GM18517 (cell line): ENCODE data around the gene CCDC197.

Experiments used
- ATAC-seq: cut with Tn5 transposase; IDR thresholded peaks from one replicate; pipeline ENCODE4 v1.9.1; 2021; ENCODE audit warnings: mild to moderate bottlenecking, moderate library complexity; ENCODE audit not compliant: unreplicated experiment

The CCDC197 gene

GRCh38 chr14:94040796-94041195 lies 43.7 kb downstream of the CCDC197 start:
- ATAC-seq: no peak

DNA sequence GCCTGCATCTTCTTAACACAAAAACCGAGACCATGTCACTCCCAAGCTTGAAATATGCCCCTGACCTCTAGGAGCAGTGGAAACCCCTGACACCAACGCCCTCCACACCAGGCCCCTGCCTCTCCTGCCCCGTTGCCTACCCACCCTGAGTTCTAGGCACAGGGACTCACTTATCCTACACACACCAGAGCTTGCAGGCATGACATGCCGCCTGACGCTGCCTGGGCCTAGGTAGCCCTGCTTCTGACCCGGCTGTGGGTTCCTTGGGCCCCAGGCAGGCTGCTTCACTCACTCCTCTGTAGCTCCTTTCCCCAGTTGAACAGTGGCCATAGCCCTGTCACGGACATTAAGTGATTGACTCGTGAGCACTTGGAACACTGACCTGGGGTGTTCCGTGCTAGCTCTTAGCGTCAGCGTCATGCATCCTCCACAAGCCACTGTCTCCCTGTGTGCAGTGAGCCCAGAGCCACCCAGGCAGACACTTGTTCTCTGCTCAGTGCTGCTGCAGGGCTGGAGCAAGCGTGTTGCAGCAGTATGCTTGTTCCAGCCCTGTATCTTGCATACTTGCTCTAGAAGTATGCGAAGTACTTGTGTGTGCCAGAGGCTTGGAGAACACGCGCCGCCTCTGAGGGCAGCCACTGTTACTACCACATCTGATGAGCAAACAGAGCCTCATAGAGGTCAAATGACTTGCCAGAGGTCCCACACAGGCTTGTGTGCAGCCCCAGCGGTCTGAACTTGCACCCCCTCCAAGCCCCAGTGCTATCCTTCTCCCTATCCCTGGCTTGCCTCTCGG lies 44.6 kb downstream of the CCDC197 start:
- ATAC-seq: no peak

DNA sequence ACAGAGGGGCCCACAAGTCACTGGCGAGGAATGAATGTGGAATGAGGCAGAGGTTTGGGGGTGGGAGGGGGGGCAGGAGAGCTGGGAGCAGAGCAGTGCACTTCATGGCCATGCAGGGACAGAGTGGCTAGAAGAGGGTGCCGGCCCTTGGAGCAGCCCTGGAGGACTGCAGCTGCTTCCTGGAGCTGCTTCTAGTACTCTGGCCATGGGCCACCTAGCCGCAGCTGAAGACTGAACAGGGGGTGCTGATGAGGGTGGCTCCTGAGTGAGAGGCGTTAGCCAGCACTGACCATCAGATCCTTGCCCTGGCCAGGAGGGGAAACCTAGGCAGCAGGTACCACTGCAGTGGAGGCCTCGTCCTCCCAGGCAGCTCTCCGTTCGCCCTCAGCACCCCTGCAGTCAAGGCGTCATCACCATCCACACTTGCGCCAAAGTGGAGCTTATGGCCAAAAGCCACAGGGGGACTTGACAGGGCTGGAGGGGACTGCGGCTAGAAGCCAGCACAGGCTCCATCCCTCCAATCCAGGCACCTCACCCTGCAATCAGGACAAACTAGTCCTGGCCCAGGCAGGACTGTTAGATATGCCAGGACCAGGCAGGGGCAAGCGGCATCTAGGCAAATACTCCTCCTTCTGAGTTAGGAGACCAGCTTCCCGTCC lies 45.5 kb downstream of the CCDC197 start:
- ATAC-seq: no peak

DNA sequence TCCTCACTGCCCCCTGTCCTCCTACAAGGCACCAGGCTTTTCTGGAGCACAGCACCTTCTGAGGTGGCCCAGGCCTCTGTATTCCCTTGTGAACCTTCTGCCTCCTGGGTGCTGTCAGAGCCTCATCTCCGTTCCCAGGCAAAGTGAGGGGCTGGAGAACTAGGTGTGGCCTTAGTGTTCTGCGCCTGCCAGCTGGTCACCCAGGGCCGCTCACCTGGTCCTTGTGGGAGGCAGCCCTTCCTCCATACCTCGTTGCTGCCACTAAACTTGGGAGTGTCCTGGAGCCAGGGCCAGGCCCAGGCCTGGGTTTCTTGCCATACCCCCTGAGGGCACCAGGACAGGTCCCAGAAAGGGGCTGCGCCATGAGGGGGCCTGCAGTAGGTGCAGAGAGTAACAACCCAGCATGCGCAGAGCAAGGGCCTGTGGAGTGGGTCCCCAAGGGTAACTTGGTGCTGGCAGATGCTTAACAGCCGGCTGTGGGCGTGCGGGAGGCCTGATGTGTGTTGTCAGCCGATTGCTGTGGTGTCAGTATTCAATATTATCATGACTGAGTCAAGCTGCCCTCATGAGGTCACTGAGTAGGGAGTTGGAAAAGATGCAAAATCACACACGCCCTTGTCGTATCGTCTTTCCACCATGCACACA lies 46.1 kb downstream of the CCDC197 start:
- ATAC-seq: no peak

GRCh38 chr14:94043756-94044475 lies 46.8 kb downstream of the CCDC197 start:
- no peak for ATAC-seq

DNA sequence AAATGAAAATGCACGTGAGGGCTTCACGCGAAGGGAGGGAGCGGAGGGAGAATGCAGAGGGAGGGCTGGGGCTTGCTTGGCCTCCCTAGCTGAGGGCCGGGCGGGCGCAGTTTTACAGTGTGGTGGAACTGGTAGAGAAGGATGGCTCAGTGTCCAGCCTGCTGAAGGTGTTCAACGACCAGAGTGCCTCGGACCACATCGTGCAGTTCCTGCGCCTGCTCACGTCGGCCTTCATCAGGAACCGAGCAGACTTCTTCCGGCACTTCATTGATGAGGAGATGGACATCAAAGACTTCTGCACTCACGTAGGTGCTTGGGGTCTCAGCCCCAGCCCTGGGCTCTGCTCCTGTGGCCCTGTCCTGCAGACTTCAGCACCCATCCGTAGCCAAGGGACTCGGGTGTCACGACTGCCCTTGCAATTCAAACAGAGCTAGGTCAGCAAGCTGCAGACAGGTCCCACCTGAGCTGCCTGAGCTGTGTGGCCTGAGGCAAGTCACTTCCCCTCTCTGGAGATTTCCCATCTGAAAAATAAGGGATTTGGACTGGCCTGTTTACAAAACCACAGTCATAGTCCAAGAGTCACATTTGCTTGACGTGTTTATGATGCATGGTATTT lies 47.5 kb downstream of the CCDC197 start:
- ATAC-seq: no peak

DNA sequence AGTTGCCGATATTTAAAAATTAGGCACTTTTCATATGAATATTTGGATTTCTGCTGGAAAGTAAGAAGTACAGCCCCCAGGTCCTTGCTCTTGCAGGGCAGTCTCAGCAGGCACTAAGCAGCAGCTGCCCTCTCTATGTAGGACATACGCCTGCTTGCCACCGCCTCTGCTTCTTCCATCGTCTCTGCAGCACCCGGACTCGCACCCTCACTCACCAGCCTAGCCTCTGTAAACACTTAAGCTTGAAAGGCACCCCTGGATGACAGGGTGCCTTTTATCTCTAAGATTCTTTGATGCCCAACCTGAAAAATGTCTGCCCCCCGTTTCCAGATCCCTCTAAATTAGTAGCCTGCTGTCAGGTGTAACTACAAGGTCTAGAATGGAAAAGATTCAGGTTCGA lies 48.0 kb downstream of the CCDC197 start:
- no peak for ATAC-seq

DNA sequence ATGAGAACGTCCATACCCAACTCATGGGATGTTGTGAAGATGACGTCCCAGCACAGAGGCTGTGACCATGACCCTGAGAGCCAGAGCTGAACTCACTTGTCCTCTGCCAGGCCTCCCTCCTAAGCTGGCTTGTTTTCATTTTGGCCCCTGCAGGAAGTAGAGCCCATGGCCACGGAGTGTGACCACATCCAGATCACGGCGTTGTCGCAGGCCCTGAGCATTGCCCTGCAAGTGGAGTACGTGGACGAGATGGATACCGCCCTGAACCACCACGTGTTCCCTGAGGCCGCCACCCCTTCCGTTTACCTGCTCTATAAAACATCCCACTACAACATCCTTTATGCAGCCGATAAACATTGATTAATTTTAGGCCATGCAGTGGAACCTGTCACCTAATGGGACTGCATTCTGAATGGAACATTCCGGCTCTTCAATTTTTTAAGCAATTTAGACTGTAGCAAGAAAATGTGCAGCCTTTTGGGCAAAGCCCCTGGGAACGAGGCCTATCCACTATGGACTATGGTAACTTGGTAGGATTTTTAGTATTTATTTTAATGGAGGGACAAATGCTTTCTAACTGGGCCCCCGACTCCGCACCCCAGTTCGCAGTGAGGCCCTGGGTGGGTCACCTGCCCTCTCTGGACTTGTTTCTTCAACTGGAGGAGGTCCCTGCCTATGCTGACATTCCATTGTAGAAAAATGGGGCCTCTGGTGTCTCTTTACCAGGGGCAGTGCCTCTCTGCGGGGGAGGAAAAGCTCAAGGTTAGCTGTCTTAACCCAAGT lies 48.7 kb downstream of the CCDC197 start:
- no peak for ATAC-seq

GRCh38 chr14:94046696-94047250 lies 49.7 kb downstream of the CCDC197 start:
- no peak for ATAC-seq

DNA sequence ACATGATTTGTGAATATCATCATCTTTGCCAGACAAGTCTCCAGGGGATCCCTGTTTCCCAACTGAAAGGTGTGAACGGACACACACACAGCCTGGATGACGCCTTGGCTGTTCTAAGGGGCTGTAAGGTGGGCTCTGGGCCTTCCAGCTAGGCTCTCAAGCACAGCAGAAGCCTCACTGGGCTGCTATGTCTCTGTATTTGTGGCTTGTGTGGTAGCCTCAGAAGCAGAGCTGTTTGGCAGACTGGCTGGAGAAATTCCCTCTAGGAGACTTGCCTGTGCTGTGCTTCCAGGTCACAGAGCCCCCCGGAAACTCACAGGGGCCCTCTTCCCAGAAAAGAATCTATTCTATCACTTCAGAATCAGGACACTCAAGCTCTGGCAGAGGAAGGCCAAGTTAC lies 50.5 kb downstream of the CCDC197 start:
- ATAC-seq: no peak

GRCh38 chr14:94048691-94049624 lies 51.9 kb downstream of the CCDC197 start:
- ATAC-seq: no peak

DNA sequence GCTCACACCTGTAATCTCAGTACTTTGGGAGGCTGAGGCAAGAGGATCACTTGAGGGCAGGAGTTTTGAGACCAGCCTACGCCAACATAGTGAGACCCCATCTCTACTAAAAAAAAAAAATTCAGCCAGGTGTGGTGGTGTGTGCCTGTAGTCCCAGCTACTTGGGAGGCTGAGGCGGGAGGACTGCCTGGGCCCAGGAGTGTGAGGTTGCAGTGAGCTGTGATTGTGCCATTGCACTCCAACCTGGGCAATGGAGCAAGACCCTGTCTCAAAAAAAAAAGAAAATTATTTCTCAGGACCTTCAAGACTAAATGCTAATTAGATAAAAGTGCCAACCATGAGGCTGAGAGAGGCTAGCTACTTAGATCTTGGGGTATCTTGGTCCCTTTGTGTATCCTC lies 52.5 kb downstream of the CCDC197 start:
- ATAC-seq: no peak

GRCh38 chr14:94050231-94050880 lies 53.3 kb downstream of the CCDC197 start:
- no peak for ATAC-seq

- no peak for ATAC-seq
Observed at GRCh38 chr14:94051115-94051514, 54.0 kb downstream of the CCDC197 start.

DNA sequence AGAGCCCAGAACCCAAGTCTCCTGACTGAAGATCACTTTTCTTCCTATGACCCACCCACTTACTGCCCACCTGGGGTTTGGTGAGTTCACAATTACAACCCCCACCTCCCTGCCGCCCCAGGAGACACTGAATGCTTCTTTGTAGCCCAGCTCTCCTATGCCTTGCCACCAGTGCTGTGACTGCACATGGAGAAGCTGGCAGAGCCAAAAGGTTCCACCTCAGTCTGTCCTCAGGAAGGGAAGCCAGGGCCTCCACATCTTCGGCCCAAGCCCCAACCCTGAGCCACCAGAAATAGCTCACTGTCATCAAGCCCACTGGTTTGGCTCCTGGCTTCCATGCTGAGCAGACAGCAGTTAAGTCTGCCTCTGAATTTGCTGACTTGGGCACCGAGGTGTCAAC lies 54.7 kb downstream of the CCDC197 start:
- ATAC-seq: no peak

GRCh38 chr14:94052199-94052598 lies 55.1 kb downstream of the CCDC197 start:
- ATAC-seq: no peak

DNA sequence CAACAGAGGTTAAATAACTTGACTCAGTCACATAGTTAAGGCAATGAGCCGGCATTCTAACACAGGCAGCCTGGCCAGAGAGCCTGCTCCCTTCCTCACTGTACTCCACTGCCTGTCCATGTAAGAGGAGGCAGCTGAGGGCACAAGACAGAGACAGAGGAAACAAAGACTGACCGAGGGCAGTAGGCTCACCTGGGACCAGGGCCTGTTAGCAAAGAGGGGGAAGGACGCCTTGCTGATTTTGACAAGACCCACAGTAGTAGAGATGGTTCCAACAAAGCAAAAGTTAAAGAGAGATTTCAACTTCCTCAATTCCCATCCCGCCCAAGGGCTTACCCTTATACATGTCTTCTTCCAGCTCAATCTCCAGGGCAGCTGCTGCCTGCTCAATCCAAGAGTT lies 55.6 kb downstream of the CCDC197 start:
- no peak for ATAC-seq

GRCh38 chr14:94054401-94054800 lies 57.3 kb downstream of the CCDC197 start:
- ATAC-seq: no peak
